Hair follicular keratinocyte (primary cell): ENCODE measurements around the gene SLC38A2. TPM values are rescaled to one million over a fixed set of nuclear protein-coding genes. Genes with fewer than 3 reads are reported as not detected.

ENCODE experiments used
- total RNA-seq: library from RNA; depleted of rRNA; stranded (reverse); fragments of >200 nt; gene quantifications from 2 replicates; pipeline ENCODE4 v1.2.3, GENCODE V29; 2015

SLC38A2 gene
- total RNA-seq = 241 and 438 TPM in 2 replicates

GRCh38 chr12:46372544-46373300 is at the start of gene SLC38A2:
SLC38A2 (minus strand) TSS chr12:46372773; CDS start chr12:46371293, 1,480 bp downstream.

Other genes starting within 250 kb of the SLC38A2 start
- 84.7 and 90.4 TPM in 2 replicates for gene SLC38A1, start 103.7 kb downstream of the SLC38A2 start, total RNA-seq